Measurements from ENCODE around the gene KLHL29. TPM values are rescaled to one million over a fixed set of nuclear protein-coding genes. Genes with fewer than 3 reads are reported as not detected.

Gene KLHL29
- total and polyA plus RNA-seq, 9 donors: 3.0 to 6.6 (median 3.9) TPM

DNA sequence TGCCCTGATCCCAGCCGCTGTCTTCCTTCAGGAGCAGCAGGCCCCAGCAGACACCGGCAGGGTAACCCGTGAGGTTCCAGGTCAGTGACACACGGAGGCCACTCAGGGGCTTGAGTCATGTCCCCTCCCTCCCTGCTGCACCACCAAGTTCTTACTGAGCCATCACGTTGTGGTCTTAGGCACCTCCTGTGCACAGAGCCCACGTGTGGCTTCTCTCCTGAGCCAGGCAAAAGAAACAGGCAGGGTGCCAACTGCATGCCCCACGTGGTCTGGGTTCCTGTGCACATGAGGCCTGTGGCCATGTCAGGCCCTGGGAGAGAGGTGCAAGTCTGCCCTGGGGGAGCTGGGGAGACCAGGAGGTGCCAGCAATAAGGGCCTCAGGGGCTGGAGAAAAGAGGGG lies 264.8 kb downstream of the KLHL29 start:
- no peak overlapping the region for H3K27ac ChIP-seq
- TF ChIP-seq, protein P1, sequence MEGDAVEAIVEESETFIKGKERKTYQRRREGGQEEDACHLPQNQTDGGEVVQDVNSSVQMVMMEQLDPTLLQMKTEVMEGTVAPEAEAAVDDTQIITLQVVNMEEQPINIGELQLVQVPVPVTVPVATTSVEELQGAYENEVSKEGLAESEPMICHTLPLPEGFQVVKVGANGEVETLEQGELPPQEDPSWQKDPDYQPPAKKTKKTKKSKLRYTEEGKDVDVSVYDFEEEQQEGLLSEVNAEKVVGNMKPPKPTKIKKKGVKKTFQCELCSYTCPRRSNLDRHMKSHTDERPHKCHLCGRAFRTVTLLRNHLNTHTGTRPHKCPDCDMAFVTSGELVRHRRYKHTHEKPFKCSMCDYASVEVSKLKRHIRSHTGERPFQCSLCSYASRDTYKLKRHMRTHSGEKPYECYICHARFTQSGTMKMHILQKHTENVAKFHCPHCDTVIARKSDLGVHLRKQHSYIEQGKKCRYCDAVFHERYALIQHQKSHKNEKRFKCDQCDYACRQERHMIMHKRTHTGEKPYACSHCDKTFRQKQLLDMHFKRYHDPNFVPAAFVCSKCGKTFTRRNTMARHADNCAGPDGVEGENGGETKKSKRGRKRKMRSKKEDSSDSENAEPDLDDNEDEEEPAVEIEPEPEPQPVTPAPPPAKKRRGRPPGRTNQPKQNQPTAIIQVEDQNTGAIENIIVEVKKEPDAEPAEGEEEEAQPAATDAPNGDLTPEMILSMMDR (IDR thresholded peaks at IDR 0.05): no peak
- TF ChIP-seq POLR2A (IDR thresholded peaks at IDR 0.05): no peak
- TF ChIP-seq EP300 (IDR thresholded peaks at IDR 0.05): no peak
- no peak for DNase-seq
- no peaks in the 10 kb centered on the region for H3K36me3 ChIP-seq
- no peak overlapping the region for H3K4me3 ChIP-seq
- 63 to 80% (median 69%) methylated on average over 7 of the region's 7 CpGs for WGBS, 3 donors
- no peaks in the 10 kb centered on the region for H3K9me3 ChIP-seq
- H3K27me3 ChIP-seq: no peaks in the 10 kb centered on the region
- intact Hi-C loops (cut with DNase I): no loop called here
- H3K4me1 ChIP-seq (ENCODE audit: insufficient read depth): no peaks in the 10 kb centered on the region

- no peak for DNase-seq
- no peak for TF ChIP-seq POLR2A (IDR thresholded peaks at IDR 0.05)
- TF ChIP-seq, protein P1 (IDR thresholded peaks at IDR 0.05): no peak
- no peak for TF ChIP-seq EP300 (IDR thresholded peaks at IDR 0.05)
- WGBS, 3 donors: 86 to 93% (median 88%) methylated on average over 10 of the region's 10 CpGs
- Histone ChIP-seq H3K4me1 (ENCODE audit: insufficient read depth) (no peaks in the 10 kb centered on the region), H3K27ac (no peak overlapping the region), H3K36me3 (no peaks in the 10 kb centered on the region), H3K9me3 (no peaks in the 10 kb centered on the region), H3K27me3 (no peaks in the 10 kb centered on the region), H3K4me3 (no peak overlapping the region)
- intact Hi-C loops (cut with DNase I): no loop called here
Observed at GRCh38 chr2:23651187-23652080, 266.5 kb downstream of the KLHL29 start.

GRCh38 chr2:23653326-23653725 lies 268.3 kb downstream of the KLHL29 start:
- Histone ChIP-seq H3K4me1 (ENCODE audit: insufficient read depth) (no peaks in the 10 kb centered on the region), H3K36me3 (no peaks in the 10 kb centered on the region), H3K4me3 (no peak overlapping the region), H3K27me3 (no peaks in the 10 kb centered on the region), H3K27ac (no peak overlapping the region), H3K9me3 (no peaks in the 10 kb centered on the region)
- TF ChIP-seq EP300 (IDR thresholded peaks at IDR 0.05) (no peak), POLR2A (IDR thresholded peaks at IDR 0.05) (no peak)
- TF ChIP-seq, protein P1 (IDR thresholded peaks at IDR 0.05): no peak
- no peak for DNase-seq
- intact Hi-C loops (cut with DNase I): no loop called here
- WGBS, 3 donors: 79 to 93% (median 89%) methylated on average over 7 of the region's 7 CpGs

DNA sequence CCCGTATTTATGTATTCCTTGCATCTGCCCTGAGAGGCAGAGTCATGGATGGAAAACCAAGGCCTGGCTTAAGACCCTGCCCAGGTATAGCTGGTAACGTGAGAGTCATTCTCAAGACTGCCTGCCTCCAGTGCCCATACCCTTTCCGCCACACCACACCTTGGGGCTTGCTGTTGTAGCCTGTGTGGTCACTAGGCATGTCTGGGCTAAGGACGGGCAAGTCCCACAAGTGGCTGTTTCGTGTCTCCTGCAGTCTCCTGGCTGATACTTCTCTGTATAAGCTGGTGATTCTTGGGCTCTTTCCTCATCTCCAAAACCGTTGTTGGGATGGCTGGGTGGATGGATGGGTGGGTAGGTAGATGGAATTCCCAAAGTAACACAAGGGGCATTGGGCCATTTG lies 269.8 kb downstream of the KLHL29 start:
- Histone ChIP-seq H3K4me3 (no peak overlapping the region), H3K9me3 (no peaks in the 10 kb centered on the region), H3K4me1 (ENCODE audit: insufficient read depth) (no peaks in the 10 kb centered on the region), H3K27me3 (no peaks in the 10 kb centered on the region), H3K36me3 (no peaks in the 10 kb centered on the region), H3K27ac (no peak overlapping the region)
- TF ChIP-seq POLR2A (IDR thresholded peaks at IDR 0.05) (no peak), EP300 (IDR thresholded peaks at IDR 0.05) (no peak)
- TF ChIP-seq, protein P1 (IDR thresholded peaks at IDR 0.05): no peak
- intact Hi-C loops (cut with DNase I): no loop called here
- no peak for DNase-seq
- 97 to 99% (median 99%) methylated on average over 6 of the region's 6 CpGs for WGBS, 3 donors

All from ovary (tissue), 9 donors.